ENCODE measurements around the gene ANKRD50. TPM values are rescaled to one million over a fixed set of nuclear protein-coding genes. Genes with fewer than 3 reads are reported as not detected.

ANKRD50 gene
- total RNA-seq, 1 donor from 2014 or later: 29.4 TPM

DNA sequence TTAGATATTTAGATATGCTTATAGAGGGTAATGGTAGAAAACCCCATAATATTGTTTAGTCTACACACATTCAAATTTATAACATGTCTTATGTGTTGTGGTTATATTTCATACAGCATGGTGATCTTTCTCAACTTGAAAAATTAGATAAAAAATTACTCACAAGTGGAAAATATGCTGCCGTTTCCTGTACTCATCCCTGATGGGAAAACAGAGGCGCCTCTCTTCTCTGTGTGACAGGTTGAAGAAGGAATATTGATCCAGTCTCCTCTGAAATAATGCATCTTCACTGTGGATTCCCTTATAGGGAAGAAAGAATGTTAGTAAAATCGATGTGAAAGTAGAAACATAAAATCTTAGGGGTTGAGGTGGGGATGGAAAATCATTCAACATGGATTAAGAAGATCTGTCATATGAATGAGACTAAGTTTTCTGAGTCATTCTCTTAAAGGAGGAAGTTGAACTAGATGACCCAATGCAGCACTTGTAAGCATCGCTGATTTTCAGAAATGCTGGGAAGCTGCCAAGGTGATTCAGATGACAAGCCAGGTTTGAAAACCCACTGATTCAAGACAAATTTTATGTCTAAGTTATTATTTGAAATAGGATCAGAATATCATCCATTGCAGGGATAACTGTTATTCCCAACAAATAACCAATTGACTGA lies 70.7 kb downstream of the ANKRD50 start:
- H3K4me1 ChIP-seq (ENCODE audit: insufficient read depth, low read length): peaks cover 6% of the 10 kb centered on the region
- Mint-ChIP-seq H3K4me1 (ENCODE audit: low read depth, unreplicated experiment) (peaks cover 6% of the 10 kb centered on the region), H3K36me3 (ENCODE audit: low read depth, unreplicated experiment) (peaks cover 2% of the 10 kb centered on the region), H3K27ac (ENCODE audit: unreplicated experiment) (no peak overlapping the region), H3K27me3 (ENCODE audit: low read depth, unreplicated experiment) (no peaks in the 10 kb centered on the region), H3K9me3 (ENCODE audit: unreplicated experiment) (no peaks in the 10 kb centered on the region), H3K4me3 (ENCODE audit: unreplicated experiment) (no peak overlapping the region)
- peak overlapping the region; percentile 62 for H3K4me2 ChIP-seq (ENCODE audit: low read length)
- FAIRE-seq: peak; percentile 56
- H3K27ac ChIP-seq (ENCODE audit: low read depth, low read length): peak overlapping the region; percentile 29
- no peaks in the 10 kb centered on the region for H3K36me3 ChIP-seq (ENCODE audit: insufficient read depth, low read length)
- H3K27me3 ChIP-seq (ENCODE audit: insufficient read depth, low read length): no peaks in the 10 kb centered on the region
- no peak overlapping the region for H3K9ac ChIP-seq (ENCODE audit: low read length)
- H3K79me2 ChIP-seq (ENCODE audit: insufficient read depth, low read length): no peaks in the 10 kb centered on the region
- no peaks in the 10 kb centered on the region for H4K20me1 ChIP-seq (ENCODE audit: insufficient read depth, low read length)
- H2AFZ ChIP-seq (ENCODE audit: low read depth, low read length): no peak overlapping the region
- no peak overlapping the region for H3K4me3 ChIP-seq (ENCODE audit: insufficient read depth, low read depth, low read length)
- no peaks in the 10 kb centered on the region for H3K9me3 ChIP-seq (ENCODE audit: insufficient read depth, low read depth, low read length)
- TF ChIP-seq EZH2 (IDR thresholded peaks at IDR 0.05; ENCODE audit: insufficient read depth, low read length): no peak
- TF ChIP-seq, protein P1, sequence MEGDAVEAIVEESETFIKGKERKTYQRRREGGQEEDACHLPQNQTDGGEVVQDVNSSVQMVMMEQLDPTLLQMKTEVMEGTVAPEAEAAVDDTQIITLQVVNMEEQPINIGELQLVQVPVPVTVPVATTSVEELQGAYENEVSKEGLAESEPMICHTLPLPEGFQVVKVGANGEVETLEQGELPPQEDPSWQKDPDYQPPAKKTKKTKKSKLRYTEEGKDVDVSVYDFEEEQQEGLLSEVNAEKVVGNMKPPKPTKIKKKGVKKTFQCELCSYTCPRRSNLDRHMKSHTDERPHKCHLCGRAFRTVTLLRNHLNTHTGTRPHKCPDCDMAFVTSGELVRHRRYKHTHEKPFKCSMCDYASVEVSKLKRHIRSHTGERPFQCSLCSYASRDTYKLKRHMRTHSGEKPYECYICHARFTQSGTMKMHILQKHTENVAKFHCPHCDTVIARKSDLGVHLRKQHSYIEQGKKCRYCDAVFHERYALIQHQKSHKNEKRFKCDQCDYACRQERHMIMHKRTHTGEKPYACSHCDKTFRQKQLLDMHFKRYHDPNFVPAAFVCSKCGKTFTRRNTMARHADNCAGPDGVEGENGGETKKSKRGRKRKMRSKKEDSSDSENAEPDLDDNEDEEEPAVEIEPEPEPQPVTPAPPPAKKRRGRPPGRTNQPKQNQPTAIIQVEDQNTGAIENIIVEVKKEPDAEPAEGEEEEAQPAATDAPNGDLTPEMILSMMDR (IDR thresholded peaks at IDR 0.05; ENCODE audit: insufficient read depth, low read depth, low read length): no peak
- DNase-seq (ENCODE audit: low read depth): peak; percentile 90

DNA sequence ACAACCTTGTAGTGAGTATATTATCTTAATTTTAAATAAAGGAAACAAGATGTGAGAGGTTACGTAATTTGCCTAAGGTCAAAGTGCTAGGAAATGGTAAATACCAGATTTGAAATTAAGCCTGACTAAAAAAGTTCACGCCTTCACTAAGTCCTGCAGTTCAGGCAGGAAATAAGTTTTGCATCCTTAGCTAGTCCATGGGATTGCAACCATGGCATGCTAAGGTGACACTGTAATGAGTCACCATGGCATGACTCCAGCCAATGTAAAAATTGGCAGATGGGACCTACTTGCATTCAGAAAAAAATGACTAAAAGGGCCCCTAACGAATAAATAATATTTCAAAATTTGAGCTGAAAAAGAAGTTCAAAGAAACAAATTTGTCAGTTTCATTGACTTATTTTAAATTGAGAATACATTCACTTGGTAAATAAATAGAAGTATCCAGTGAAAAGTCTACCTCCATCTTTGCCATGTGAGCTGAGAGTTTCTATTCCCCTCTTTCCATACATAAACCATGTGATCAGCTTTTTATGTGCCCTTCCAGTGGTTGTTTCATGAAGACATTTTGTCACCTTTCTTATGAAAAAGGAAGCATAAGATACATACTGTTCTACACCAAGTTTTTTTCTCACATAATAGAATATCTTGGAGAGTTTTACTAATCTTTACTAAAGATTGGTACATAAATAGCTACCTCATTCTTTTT lies 72.4 kb downstream of the ANKRD50 start:
- no peaks in the 10 kb centered on the region for H3K9me3 ChIP-seq (ENCODE audit: insufficient read depth, low read depth, low read length)
- no peak overlapping the region for H3K4me3 Mint-ChIP-seq (ENCODE audit: unreplicated experiment)
- no peaks in the 10 kb centered on the region for H3K79me2 ChIP-seq (ENCODE audit: insufficient read depth, low read length)
- no peak for TF ChIP-seq EZH2 (IDR thresholded peaks at IDR 0.05; ENCODE audit: insufficient read depth, low read length)
- TF ChIP-seq, protein P1 (IDR thresholded peaks at IDR 0.05; ENCODE audit: insufficient read depth, low read depth, low read length): no peak
- peaks cover 6% of the 10 kb centered on the region for H3K4me1 ChIP-seq (ENCODE audit: insufficient read depth, low read length)
- H3K9ac ChIP-seq (ENCODE audit: low read length): no peak overlapping the region
- H3K36me3 Mint-ChIP-seq (ENCODE audit: low read depth, unreplicated experiment): peaks cover 2% of the 10 kb centered on the region
- peak; percentile 94 for FAIRE-seq
- H3K4me3 ChIP-seq (ENCODE audit: insufficient read depth, low read depth, low read length): no peak overlapping the region
- no peaks in the 10 kb centered on the region for H3K36me3 ChIP-seq (ENCODE audit: insufficient read depth, low read length)
- peak; percentile 82 for DNase-seq (ENCODE audit: low read depth)
- H3K27me3 ChIP-seq (ENCODE audit: insufficient read depth, low read length): no peaks in the 10 kb centered on the region
- no peaks in the 10 kb centered on the region for H4K20me1 ChIP-seq (ENCODE audit: insufficient read depth, low read length)
- H3K27me3 Mint-ChIP-seq (ENCODE audit: low read depth, unreplicated experiment): no peaks in the 10 kb centered on the region
- no peak overlapping the region for H3K27ac ChIP-seq (ENCODE audit: low read depth, low read length)
- H3K9me3 Mint-ChIP-seq (ENCODE audit: unreplicated experiment): no peaks in the 10 kb centered on the region
- peaks cover 6% of the 10 kb centered on the region for H3K4me1 Mint-ChIP-seq (ENCODE audit: low read depth, unreplicated experiment)
- H2AFZ ChIP-seq (ENCODE audit: low read depth, low read length): no peak overlapping the region
- H3K27ac Mint-ChIP-seq (ENCODE audit: unreplicated experiment): no peak overlapping the region
- no peak overlapping the region for H3K4me2 ChIP-seq (ENCODE audit: low read length)

DNA sequence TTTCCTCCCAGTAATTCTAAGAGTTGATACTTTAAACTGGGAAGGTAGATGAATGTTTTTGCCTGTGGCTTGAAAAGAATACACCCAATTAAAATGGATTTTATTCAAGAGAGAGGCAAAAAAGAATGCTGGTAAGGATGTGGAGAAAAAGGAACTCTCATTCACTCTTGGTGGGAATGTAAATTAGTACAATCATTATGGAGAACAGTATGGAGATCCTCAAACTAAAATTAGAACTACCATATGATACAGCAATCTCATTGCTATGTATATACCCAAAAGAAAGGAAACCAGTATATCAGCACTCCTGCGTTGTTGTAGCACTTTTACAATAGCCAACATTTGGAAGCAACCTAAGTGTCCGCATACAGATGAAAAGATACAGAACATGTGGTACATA lies 75.2 kb downstream of the ANKRD50 start:
- H3K79me2 ChIP-seq (ENCODE audit: insufficient read depth, low read length): no peaks in the 10 kb centered on the region
- H3K27me3 Mint-ChIP-seq (ENCODE audit: low read depth, unreplicated experiment): no peaks in the 10 kb centered on the region
- H3K9me3 ChIP-seq (ENCODE audit: insufficient read depth, low read depth, low read length): no peaks in the 10 kb centered on the region
- H3K4me1 ChIP-seq (ENCODE audit: insufficient read depth, low read length): peaks cover 4% of the 10 kb centered on the region
- no peak overlapping the region for H2AFZ ChIP-seq (ENCODE audit: low read depth, low read length)
- H3K36me3 ChIP-seq (ENCODE audit: insufficient read depth, low read length): no peaks in the 10 kb centered on the region
- no peak overlapping the region for H3K4me2 ChIP-seq (ENCODE audit: low read length)
- H4K20me1 ChIP-seq (ENCODE audit: insufficient read depth, low read length): no peaks in the 10 kb centered on the region
- no peaks in the 10 kb centered on the region for H3K27me3 ChIP-seq (ENCODE audit: insufficient read depth, low read length)
- no peaks in the 10 kb centered on the region for H3K9me3 Mint-ChIP-seq (ENCODE audit: unreplicated experiment)
- TF ChIP-seq EZH2 (IDR thresholded peaks at IDR 0.05; ENCODE audit: insufficient read depth, low read length): no peak
- TF ChIP-seq, protein P1 (IDR thresholded peaks at IDR 0.05; ENCODE audit: insufficient read depth, low read depth, low read length): no peak
- DNase-seq (ENCODE audit: low read depth) (no peak), FAIRE-seq (no peak)
- no peak overlapping the region for H3K4me3 ChIP-seq (ENCODE audit: insufficient read depth, low read depth, low read length)
- H3K36me3 Mint-ChIP-seq (ENCODE audit: low read depth, unreplicated experiment): peaks cover 4% of the 10 kb centered on the region
- H3K4me1 Mint-ChIP-seq (ENCODE audit: low read depth, unreplicated experiment): peaks cover 7% of the 10 kb centered on the region
- H3K4me3 Mint-ChIP-seq (ENCODE audit: unreplicated experiment): no peak overlapping the region
- no peak overlapping the region for H3K9ac ChIP-seq (ENCODE audit: low read length)
- no peak overlapping the region for H3K27ac Mint-ChIP-seq (ENCODE audit: unreplicated experiment)
- H3K27ac ChIP-seq (ENCODE audit: low read depth, low read length): no peak overlapping the region
